IMR-90 (cell line): ENCODE measurements around the gene NCS1. TPM values are rescaled to one million over a fixed set of nuclear protein-coding genes. Genes with fewer than 3 reads are reported as not detected.

ENCODE experiments used
- ATAC-seq: fragments of 200-7000 bp; cut with Tn5 transposase; 2 replicates; pipeline ENCODE4 v1.9.1; 2020; ENCODE audit warnings: low read depth, mild to moderate bottlenecking, moderate library complexity
- BruUV-seq: library from RNA; stranded (reverse); fragments of 400-500 nt; replicated peaks from 2 replicates; lab custom pipeline; 2021; lab: Mats Ljungman, UMichigan
- CTCF ChIA-PET: fragments of 300-600 bp; formaldehyde crosslinking; extraction: SDS; loops from one replicate; lab custom pipeline; 2021; ENCODE audit warnings: antibody characterized with exemption; lab: Yijun Ruan, JAX
- POLR2A ChIA-PET: fragments of 300-600 bp; sonication (Branson Sonifier 250); formaldehyde crosslinking; loops from one replicate; lab custom pipeline; 2022; ENCODE audit warnings: antibody characterized with exemption; ENCODE audit not compliant: unreplicated experiment; lab: Charles Lee
- DNase-seq: peaks from one replicate; pipeline ENCODE4 v3.0.0; 2013
- H2AFZ ChIP-seq: replicated peaks from 2 replicates; pipeline ENCODE3; 2013; ENCODE audit warnings: low read length, mild to moderate bottlenecking; ENCODE audit not compliant: poor library complexity
- H2AK5ac ChIP-seq: 2 replicates; pipeline ENCODE4 v1.6.1; 2013; ENCODE audit warnings: low read depth, low read length, inconsistent platforms
- H2AK9ac ChIP-seq: replicated peaks from 2 replicates; pipeline ENCODE3; 2013; ENCODE audit warnings: mild to moderate bottlenecking, low read depth, low read length, moderate library complexity; ENCODE audit not compliant: poor library complexity
- H2BK120ac ChIP-seq: 2 replicates; pipeline ENCODE4 v1.6.1; 2013; ENCODE audit warnings: low read depth, low read length, inconsistent platforms
- H2BK15ac ChIP-seq: 3 replicates; pipeline ENCODE4 v1.6.1; 2013; ENCODE audit warnings: low read depth, low read length, inconsistent platforms
- H2BK20ac ChIP-seq: 2 replicates; pipeline ENCODE4 v1.6.1; 2013; ENCODE audit warnings: low read depth, mild to moderate bottlenecking, inconsistent platforms, low read length, moderate library complexity
- H2BK5ac ChIP-seq: 2 replicates; pipeline ENCODE4 v1.6.1; 2013; ENCODE audit warnings: mild to moderate bottlenecking, low read depth, low read length, inconsistent platforms; ENCODE audit not compliant: poor library complexity, severe bottlenecking
- H3K14ac ChIP-seq: replicated peaks from 2 replicates; pipeline ENCODE4 v1.6.1; 2013; ENCODE audit warnings: low read depth, low read length, inconsistent platforms
- H3K18ac ChIP-seq: 2 replicates; pipeline ENCODE4 v1.6.1; 2013; ENCODE audit warnings: low read depth, low read length, control low read depth
- H3K23ac ChIP-seq: 2 replicates; pipeline ENCODE4 v1.6.1; 2013; ENCODE audit warnings: low read depth, low read length, inconsistent platforms
- H3K27ac ChIP-seq: 2 replicates; pipeline ENCODE4 v1.5.1; 2013; ENCODE audit warnings: mild to moderate bottlenecking, control low read depth, low read length; ENCODE audit not compliant: insufficient read depth
- H3K27me3 ChIP-seq: 2 replicates; pipeline ENCODE4 v1.6.1; 2013; ENCODE audit warnings: low read length; ENCODE audit not compliant: control insufficient read depth, insufficient read depth
- H3K36me3 ChIP-seq: 2 replicates; pipeline ENCODE4 v1.6.1; 2013; ENCODE audit warnings: low read length, mixed read lengths; ENCODE audit not compliant: control insufficient read depth, insufficient read depth
- H3K4ac ChIP-seq: 2 replicates; pipeline ENCODE4 v1.6.1; 2013; ENCODE audit warnings: low read depth, low read length, inconsistent platforms
- H3K4me1 ChIP-seq: 2 replicates; pipeline ENCODE4 v1.6.1; 2013; ENCODE audit warnings: low read length, mixed read lengths; ENCODE audit not compliant: control insufficient read depth, insufficient read depth
- H3K4me2 ChIP-seq: 2 replicates; pipeline ENCODE4 v1.6.1; 2013; ENCODE audit warnings: low read depth, mild to moderate bottlenecking, control low read depth, low read length, moderate library complexity
- H3K4me3 ChIP-seq: 2 replicates; pipeline ENCODE4 v1.5.1; 2013; ENCODE audit warnings: low read depth, mild to moderate bottlenecking, control low read depth, low read length, moderate library complexity; ENCODE audit not compliant: insufficient read depth
- H3K56ac ChIP-seq: 2 replicates; pipeline ENCODE4 v1.6.1; 2013; ENCODE audit warnings: low read length, inconsistent platforms; ENCODE audit not compliant: insufficient read depth; ENCODE audit errors: extremely low read depth
- H3K79me1 ChIP-seq, 2 experiments: 2 replicates each; pipeline ENCODE4 v1.6.1; 2013; ENCODE audit warnings: low read length in 2 of 2, inconsistent platforms in 1 of 2, low read depth in 1 of 2
- H3K9ac ChIP-seq: 2 replicates; pipeline ENCODE4 v1.6.1; 2013; ENCODE audit warnings: low read depth, low read length, control low read depth
- H3K9me1 ChIP-seq: 2 replicates; pipeline ENCODE4 v1.6.1; 2013; ENCODE audit warnings: low read length, inconsistent platforms; ENCODE audit not compliant: insufficient read depth
- H3K9me3 ChIP-seq: 2 replicates; pipeline ENCODE4 v1.6.1; 2013; ENCODE audit warnings: low read length; ENCODE audit not compliant: control insufficient read depth, insufficient read depth
- H4K20me1 ChIP-seq: 2 replicates; pipeline ENCODE4 v1.6.1; 2013; ENCODE audit warnings: low read length, inconsistent platforms; ENCODE audit not compliant: insufficient read depth
- H4K5ac ChIP-seq: 2 replicates; pipeline ENCODE4 v1.6.1; 2013; ENCODE audit warnings: mild to moderate bottlenecking, low read depth, low read length, control low read depth
- H4K8ac ChIP-seq, 2 experiments: 2 replicates each; pipeline ENCODE4 v1.6.1; 2013; ENCODE audit warnings: low read depth in 2 of 2, low read length in 2 of 2, control low read depth in 1 of 2, inconsistent platforms in 1 of 2
- H4K91ac ChIP-seq: 2 replicates; pipeline ENCODE4 v1.6.1; 2013; ENCODE audit warnings: low read depth, low read length, inconsistent platforms; ENCODE audit not compliant: insufficient read depth
- BHLHE40 ChIP-seq: fragments of 150-350 bp; IDR thresholded peaks from 2 replicates; pipeline ENCODE4 v1.6.1; 2016; ENCODE audit warnings: mild to moderate bottlenecking, low read depth, low read length
- CHD1 ChIP-seq: IDR thresholded peaks from 2 replicates; pipeline ENCODE4 v1.6.1; 2012; ENCODE audit warnings: low read depth, low read length, improper control_type of control experiment
- CTCF ChIP-seq: conservative IDR thresholded peaks from 2 replicates; pipeline ENCODE4 v1.5.1; 2012; ENCODE audit warnings: mild to moderate bottlenecking, low read depth, low read length, improper control_type of control experiment
- ELK1 ChIP-seq: fragments of 150-350 bp; IDR thresholded peaks from 2 replicates; pipeline ENCODE4 v1.6.1; 2016; ENCODE audit warnings: low read depth, mild to moderate bottlenecking, low read length, moderate library complexity, borderline replicate concordance
- FOS ChIP-seq: fragments of 150-350 bp; IDR thresholded peaks from 2 replicates; pipeline ENCODE4 v1.6.1; 2016; ENCODE audit warnings: low read depth, low read length
- MAFK ChIP-seq: IDR thresholded peaks from 2 replicates; pipeline ENCODE4 v1.6.1; 2012; ENCODE audit warnings: low read depth, low read length, improper control_type of control experiment
- MAZ ChIP-seq: IDR thresholded peaks from 2 replicates; pipeline ENCODE4 v1.6.1; 2012; ENCODE audit warnings: low read depth, mild to moderate bottlenecking, low read length, improper control_type of control experiment, moderate library complexity, borderline replicate concordance
- MXI1 ChIP-seq: IDR thresholded peaks from 2 replicates; pipeline ENCODE4 v1.6.1; 2012; ENCODE audit warnings: low read depth, mild to moderate bottlenecking, low read length, moderate library complexity, borderline replicate concordance
- NFE2L2 ChIP-seq: fragments of 150-350 bp; IDR thresholded peaks from 2 replicates; pipeline ENCODE4 v1.6.1; 2016; ENCODE audit warnings: low read depth, mild to moderate bottlenecking, low read length
- POLR2A ChIP-seq: IDR thresholded peaks from 2 replicates; pipeline ENCODE4 v1.6.1; 2012; ENCODE audit warnings: mild to moderate bottlenecking, low read depth, low read length
- RCOR1 ChIP-seq: IDR thresholded peaks from 2 replicates; pipeline ENCODE4 v1.6.1; 2012; ENCODE audit warnings: mild to moderate bottlenecking, low read length, improper control_type of control experiment; ENCODE audit not compliant: insufficient replicate concordance
- RFX5 ChIP-seq: IDR thresholded peaks from 2 replicates; pipeline ENCODE4 v1.8.0; 2012; ENCODE audit warnings: low read depth, mild to moderate bottlenecking, low read length, moderate library complexity
- SMC3 ChIP-seq: fragments of 150-350 bp; IDR thresholded peaks from 2 replicates; pipeline ENCODE4 v1.6.1; 2016; ENCODE audit warnings: low read depth, mild to moderate bottlenecking, antibody characterized with exemption, low read length, moderate library complexity
- WGBS, 2 experiments: methylation state at CpG; one replicate each; pipeline versions ENCODE4 v1.1.5 to v1.1.7; 2013; ENCODE audit warnings: missing lambda C conversion rate in 2 of 2; ENCODE audit not compliant: insufficient read length in 1 of 2; ENCODE audit errors: extremely low coverage in 2 of 2; 5-methylcytosine and 5-hydroxymethylcytosine counted together
- dilution Hi-C: fragments of 300-500 bp; cut with HindIII; formaldehyde crosslinking; loops from one replicate; pipeline ENCODE4 v1.14.3; 2018; ENCODE audit warnings: low sequenced_read_pairs; ENCODE audit not compliant: unreplicated experiment
- in situ Hi-C: fragments of 300-500 bp; cut with MboI; formaldehyde crosslinking; loops from 3 replicates; pipeline ENCODE4 v1.14.3; 2019; ENCODE audit warnings: low sequenced_read_pairs, inconsistent platforms, mixed read lengths
- intact Hi-C: fragments of 100-400 bp; cut with micrococcal nuclease; formaldehyde crosslinking; loops from 2 replicates; pipeline ENCODE4 v1.10.0; 2022
- polyA plus RNA-seq, 3 experiments: library from polyadenylated mRNA; depleted of rRNA; stranded (reverse); fragments of >200 nt; gene quantifications; 2 replicates each; pipeline ENCODE4 v1.2.3, GENCODE V29; 2012; ENCODE audit warnings: low replicate concordance in 1 of 3
- total RNA-seq: library from RNA; depleted of rRNA; stranded (reverse); fragments of >200 nt; gene quantifications from 2 replicates; pipeline ENCODE4 v1.2.3, GENCODE V29; 2012

The NCS1 gene
- total and polyA plus RNA-seq, 2 of the 4 experiments (the other 2 are of a cell fraction), result 41.0 to 60.5 TPM

- H2AFZ ChIP-seq, result no peak overlapping the region
- peaks cover 5% of the 10 kb centered on the region; the same call in 1 of the 2 replicates for H3K4me1 ChIP-seq
- intact Hi-C loops, result no loop called here
- no peaks in the 10 kb centered on the region for H3K27me3 ChIP-seq
- no peak overlapping the region for H2BK5ac ChIP-seq
- POLR2A ChIA-PET, result no interaction called here
- DNase-seq (no peak), ATAC-seq (no peak)
- H3K36me3 ChIP-seq, result no peaks in the 10 kb centered on the region
- in situ Hi-C loops, result no loop called here
- CTCF ChIA-PET, result no interaction called here
- H3K4me3 ChIP-seq, result no peak overlapping the region
- peak overlapping the region; percentile 44 for H2AK9ac ChIP-seq
- BruUV-seq, result no TSS peak
- peak overlapping the region; percentile 68 for H2AK5ac ChIP-seq
- 0 out of 2 replicates have a peak, but pooled peaks cover 5% of the 10 kb centered on the region for H3K9me1 ChIP-seq
- dilution Hi-C loops, result no loop called here
- TF ChIP-seq CTCF, result no peak
- TF ChIP-seq FOS, result no peak
- TF ChIP-seq POLR2A, result no peak
- TF ChIP-seq CHD1, result no peak
- TF ChIP-seq RFX5, result no peak
- no peak for TF ChIP-seq ELK1
- TF ChIP-seq NFE2L2, result no peak
- no peak for TF ChIP-seq MXI1
- no peak for TF ChIP-seq SMC3
- no peak for TF ChIP-seq BHLHE40
- no peak for TF ChIP-seq RCOR1
- no peak for TF ChIP-seq MAZ
- TF ChIP-seq MAFK, result no peak
- no peaks in the 10 kb centered on the region for H3K9me3 ChIP-seq
- no peak overlapping the region for H3K23ac ChIP-seq
- H3K56ac ChIP-seq, result no peak overlapping the region
- no peaks in the 10 kb centered on the region for H4K20me1 ChIP-seq
- H3K14ac ChIP-seq, result 0 out of 2 replicates have a peak overlapping the region, but pooled peaks have one; percentile 3
- no peak overlapping the region for H3K4me2 ChIP-seq
- no peak overlapping the region for H3K4ac ChIP-seq
- H4K5ac ChIP-seq, result no peak overlapping the region
- no peak overlapping the region for H2BK15ac ChIP-seq
- no peak overlapping the region for H3K27ac ChIP-seq
- H4K91ac ChIP-seq, result no peak overlapping the region
- no peak overlapping the region for H2BK120ac ChIP-seq
- H4K8ac ChIP-seq, result no peak overlapping the region
- no peak overlapping the region for H3K18ac ChIP-seq
- H3K79me1 ChIP-seq, result no peaks in the 10 kb centered on the region
- no peak overlapping the region for H2BK20ac ChIP-seq
- 100% methylated on average over 4 of the region's 5 CpGs; no CpG with 5 or more reads in 1 of the 2 experiments for WGBS, 2 experiments
- no peak overlapping the region for H3K9ac ChIP-seq
Observed at GRCh38 chr9:130149654-130150286, 22.4 kb upstream of the NCS1 start.
